GM19328 (cell line): ENCODE data around the gene GREB1.
A peak's percentile ranks its signal among the peaks of the same experiment; 100 is the strongest.

ENCODE experiments used
- ATAC-seq: cut with Tn5 transposase; IDR thresholded peaks from one replicate; pipeline ENCODE4 v1.9.1; 2021; ENCODE audit warnings: mild to moderate bottlenecking, moderate library complexity; ENCODE audit not compliant: unreplicated experiment

GREB1 gene, protein sequence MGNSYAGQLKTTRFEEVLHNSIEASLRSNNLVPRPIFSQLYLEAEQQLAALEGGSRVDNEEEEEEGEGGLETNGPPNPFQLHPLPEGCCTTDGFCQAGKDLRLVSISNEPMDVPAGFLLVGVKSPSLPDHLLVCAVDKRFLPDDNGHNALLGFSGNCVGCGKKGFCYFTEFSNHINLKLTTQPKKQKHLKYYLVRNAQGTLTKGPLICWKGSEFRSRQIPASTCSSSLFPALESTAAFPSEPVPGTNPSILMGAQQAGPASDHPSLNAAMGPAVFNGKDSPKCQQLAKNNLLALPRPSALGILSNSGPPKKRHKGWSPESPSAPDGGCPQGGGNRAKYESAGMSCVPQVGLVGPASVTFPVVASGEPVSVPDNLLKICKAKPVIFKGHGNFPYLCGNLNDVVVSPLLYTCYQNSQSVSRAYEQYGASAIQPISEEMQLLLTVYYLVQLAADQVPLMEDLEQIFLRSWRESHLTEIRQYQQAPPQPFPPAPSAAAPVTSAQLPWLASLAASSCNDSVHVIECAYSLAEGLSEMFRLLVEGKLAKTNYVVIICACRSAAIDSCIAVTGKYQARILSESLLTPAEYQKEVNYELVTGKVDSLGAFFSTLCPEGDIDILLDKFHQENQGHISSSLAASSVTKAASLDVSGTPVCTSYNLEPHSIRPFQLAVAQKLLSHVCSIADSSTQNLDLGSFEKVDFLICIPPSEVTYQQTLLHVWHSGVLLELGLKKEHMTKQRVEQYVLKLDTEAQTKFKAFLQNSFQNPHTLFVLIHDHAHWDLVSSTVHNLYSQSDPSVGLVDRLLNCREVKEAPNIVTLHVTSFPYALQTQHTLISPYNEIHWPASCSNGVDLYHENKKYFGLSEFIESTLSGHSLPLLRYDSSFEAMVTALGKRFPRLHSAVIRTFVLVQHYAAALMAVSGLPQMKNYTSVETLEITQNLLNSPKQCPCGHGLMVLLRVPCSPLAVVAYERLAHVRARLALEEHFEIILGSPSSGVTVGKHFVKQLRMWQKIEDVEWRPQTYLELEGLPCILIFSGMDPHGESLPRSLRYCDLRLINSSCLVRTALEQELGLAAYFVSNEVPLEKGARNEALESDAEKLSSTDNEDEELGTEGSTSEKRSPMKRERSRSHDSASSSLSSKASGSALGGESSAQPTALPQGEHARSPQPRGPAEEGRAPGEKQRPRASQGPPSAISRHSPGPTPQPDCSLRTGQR (N-terminal part only)

DNA sequence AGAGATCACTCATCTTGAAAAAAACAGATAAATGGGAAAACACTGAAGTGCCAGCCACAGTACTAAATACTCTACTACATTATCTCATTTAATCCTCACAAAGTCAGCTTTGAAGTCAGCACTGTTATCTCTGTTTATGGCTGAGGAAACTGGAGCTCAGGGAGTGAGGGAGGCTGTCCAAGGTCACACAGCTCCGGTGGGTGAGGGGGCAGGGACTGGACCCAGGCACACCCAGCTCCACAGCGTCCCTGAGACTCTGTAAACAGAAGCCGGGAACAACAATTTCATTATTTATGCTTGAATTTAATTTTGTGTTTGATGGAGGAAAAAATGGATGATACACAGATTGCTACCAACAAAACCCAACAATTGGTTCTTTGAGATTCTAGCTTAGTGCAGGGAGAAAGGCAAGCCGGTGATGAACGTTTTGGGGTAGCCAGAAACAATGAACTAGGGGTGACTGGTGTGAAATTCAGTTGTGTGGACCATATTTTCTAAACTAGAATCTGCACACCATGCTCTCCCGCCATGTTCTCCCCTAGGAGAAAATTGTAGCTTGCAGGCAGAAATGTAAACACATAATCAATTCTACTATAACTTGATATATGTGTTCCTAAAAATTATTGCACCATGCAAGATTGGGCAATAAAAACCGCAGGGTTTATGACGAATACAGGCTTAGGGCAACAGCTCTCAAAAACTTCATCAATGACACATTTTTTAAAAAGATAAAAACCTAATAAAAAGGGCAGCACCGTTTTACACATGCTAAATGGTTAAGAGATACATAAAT is at the start of gene GREB1:
TSS of gene GREB1 (plus strand) at position 768 of the 793 bp plus-strand sequence. CDS start 22,570 bp downstream, outside the sequence.
- ATAC-seq, result no peak

GRCh38 chr2:11488809-11489208 is 45.0 kb upstream of the GREB1 start:
- ATAC-seq, result no peak

- ATAC-seq, result no peak
Observed at GRCh38 chr2:11490194-11490593, 43.7 kb upstream of the GREB1 start.

DNA sequence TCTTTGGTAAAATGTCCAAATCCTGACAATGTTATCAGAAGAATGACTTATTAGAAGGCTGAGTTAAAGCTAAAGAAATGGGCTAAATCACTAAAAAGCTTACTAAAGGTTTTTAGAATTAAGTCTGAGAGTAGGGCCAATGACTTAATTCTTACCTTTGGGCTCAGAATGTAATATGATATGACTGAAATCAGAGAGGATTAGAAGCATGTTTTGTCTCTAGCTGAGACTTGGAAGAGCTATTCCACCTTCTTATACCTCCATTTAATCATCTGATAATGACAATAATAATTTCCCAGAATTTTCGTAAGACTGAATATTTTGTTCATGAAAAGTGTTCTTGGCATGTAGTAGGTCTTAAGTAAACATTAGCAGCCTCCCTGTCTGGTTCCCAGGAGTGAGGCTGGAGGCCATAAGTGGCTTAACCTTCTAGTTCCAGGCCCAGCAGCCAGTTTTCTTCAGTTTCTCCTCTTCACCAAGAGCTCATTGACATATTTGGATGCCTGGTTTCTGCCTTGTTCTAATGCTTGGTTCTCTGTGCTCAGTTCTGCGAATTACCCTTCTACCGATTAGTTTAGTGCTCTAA is 42.4 kb upstream of the GREB1 start:
- ATAC-seq, result no peak

DNA sequence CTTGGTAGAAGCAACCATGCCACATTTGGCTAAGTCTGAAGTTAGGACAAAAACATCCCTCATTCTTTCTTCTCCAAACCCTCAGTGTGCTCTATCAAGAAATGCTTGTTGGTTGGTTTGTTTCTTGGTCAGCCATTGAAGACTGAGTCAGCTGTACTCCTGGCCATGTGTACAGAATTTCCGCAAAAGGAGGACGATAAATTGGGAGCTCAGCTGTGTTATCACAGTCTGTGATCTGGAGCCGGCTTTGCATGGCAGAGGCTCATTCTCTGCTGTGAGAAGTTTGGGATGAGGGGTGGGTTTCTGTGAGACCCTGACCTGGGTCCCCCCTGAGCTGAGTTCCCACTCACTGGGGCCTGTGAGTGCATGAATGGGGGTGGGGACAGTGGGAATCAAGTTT is 41.6 kb upstream of the GREB1 start:
- no peak for ATAC-seq

GRCh38 chr2:11492720-11493119 is 41.1 kb upstream of the GREB1 start:
- no peak for ATAC-seq

GRCh38 chr2:11493282-11493681 is 40.6 kb upstream of the GREB1 start:
- ATAC-seq, result no peak

- ATAC-seq, result no peak
Observed at GRCh38 chr2:11494310-11494709, 39.5 kb upstream of the GREB1 start.

DNA sequence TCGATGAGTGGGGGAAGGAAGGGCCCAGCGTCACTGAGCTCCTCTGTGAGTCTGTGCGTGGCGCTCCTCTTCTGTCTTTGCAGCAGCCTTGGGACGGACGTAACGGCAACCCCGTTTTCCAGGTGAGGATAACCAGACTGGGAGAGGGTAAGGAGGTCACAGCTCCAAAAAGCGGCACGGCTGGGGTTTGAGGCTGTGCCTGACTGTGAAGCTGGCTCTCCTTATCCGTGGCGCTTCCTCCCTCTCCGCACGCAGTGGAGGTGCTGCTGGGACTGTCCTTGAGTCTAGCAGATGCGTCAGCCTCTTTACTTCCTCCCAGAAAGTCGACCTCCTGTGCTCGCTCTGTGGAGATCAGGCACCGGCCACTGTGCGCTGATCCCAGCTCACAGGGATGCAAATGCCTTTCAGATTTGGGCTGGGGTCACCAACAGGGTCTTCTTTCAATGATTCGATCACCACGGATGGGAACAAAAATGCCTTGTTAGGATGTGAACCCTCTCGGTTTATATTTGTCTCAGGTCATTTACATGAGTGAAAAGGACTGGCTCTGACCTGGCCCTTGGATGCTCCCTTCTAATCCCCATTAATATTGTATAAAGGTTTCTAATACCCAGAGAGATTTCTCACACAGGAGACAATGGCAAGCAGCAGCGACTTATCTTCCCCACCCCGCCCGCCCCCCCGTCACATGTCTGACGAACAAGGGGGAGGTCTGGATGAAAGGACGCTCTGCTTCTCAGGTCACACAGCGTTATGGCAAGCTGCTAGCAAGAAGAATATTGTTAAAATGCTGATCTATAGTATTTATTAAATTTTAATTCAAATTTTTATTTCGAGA is 37.8 kb upstream of the GREB1 start:
- ATAC-seq, result no peak

GRCh38 chr2:11498543-11499034 is 35.3 kb upstream of the GREB1 start:
- ATAC-seq, result peak; percentile 81

DNA sequence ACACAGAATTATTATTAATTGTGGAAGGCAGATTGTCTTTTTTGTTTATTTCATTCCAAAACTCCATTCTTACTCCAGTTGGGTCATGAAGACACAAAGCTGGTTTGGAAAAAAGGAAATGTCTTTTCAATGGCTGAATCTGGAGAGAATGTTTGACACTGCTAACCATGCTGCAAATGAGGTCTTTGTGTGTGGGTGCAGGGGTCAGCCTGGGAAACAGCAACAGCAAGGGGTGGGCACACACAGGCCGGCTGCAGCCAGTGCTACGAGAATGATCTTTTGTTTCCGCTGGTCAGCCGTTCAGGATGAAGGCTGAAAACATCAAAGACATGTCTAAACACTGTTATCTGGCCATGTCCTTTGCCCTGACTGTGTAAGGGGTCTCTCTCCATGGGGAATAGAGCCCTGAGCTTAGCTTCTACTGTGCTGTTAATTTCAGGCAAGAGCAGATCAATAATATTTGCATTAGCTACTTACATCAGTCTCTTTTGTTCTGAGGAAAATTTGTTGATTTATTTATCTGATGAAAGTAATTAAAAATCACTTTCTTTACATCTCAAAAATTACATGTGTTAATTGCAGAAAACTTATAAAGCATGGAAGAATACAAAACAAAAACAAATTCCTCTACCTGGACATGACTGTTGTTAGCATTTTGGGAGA is 34.6 kb upstream of the GREB1 start:
- no peak for ATAC-seq

GRCh38 chr2:11500702-11501303 is 33.0 kb upstream of the GREB1 start:
- ATAC-seq, result no peak

- no peak for ATAC-seq
Observed at GRCh38 chr2:11502740-11503292, 31.0 kb upstream of the GREB1 start.

- ATAC-seq, result no peak
Observed at GRCh38 chr2:11503354-11503927, 30.4 kb upstream of the GREB1 start.

DNA sequence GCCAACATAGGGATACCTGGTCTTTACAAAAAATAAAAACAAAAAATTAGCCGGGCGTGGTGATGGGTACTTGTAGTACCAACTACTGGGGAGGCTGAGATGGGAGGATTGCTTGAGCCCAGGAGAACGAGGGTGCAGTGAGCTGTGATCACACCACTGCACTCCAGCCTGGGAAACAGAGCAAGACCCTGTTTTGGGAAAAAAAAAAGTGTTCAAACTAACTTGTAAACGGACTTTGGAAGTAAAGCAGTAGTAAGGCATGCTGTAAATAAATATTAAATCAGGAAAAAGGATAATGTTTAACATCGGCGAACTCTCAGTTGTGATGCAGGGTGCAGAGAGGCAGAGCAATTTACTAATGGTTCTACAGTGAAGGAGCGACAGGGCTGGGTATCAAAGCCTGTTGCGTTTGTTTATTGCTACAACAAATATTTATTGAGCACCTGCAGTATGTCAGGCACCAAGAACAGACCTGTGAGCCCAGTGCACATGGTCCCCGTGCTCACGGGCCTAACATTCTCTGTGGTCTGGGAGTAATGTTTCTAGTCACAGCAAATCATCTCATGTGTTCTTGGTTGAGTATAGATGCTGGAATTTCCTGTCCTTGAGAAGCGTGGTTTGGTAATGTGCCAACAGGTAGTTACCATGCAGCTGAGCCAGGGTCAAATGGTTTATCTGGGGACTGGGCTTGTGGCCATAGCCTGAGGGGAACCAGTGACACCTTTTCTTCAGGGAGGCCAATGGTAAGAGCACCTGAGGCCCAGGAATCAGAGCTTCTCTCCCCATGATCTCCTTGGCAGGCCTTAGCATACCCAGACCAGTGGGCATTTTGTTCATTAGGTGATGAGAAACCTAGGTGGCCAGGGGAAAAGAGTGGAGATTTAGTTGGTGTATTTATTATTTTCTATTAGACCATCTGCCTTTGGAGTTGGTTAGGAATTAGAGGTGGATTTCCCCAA is 27.9 kb upstream of the GREB1 start:
- ATAC-seq, result no peak

- ATAC-seq, result no peak
Observed at GRCh38 chr2:11506611-11506969, 27.3 kb upstream of the GREB1 start.
